ENCODE results near the gene FRMD4B. TPM values are rescaled to one million over a fixed set of nuclear protein-coding genes. Genes with fewer than 3 reads are reported as not detected.

Gene FRMD4B
- total RNA-seq, 5 donors from 2014 or later (not counting 1 experiment from before 2014, with no cell fraction given), result 5.5 to 23.1 (median 10.9) TPM

DNA sequence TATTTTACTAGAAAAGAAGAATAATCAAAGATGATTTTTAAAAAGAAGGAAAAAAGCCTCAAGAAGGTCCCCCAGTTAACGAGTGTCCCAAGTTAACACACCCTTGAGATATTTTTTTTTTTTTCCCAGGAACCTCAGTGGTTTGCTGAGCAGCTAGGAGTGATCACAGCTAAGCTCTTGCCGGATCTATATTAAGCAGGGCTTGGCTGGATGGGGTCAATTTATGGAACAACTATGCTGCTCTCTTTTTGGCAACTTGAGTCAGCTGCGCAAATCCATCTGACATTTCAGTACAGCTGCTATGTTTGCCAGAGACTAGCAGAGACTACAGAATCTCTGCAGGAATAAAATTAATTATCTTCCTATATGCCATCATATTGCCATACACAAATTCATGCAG is 263.5 kb downstream of the FRMD4B start, which contains the start of gene LMOD3:
TSS of gene LMOD3 (minus strand) at position 193 of the 400 bp plus-strand sequence. CDS start 209 bp downstream, outside the sequence.
- ATAC-seq (replicated peaks in 1 of 4) (no peak), DNase-seq (no peak)
- Histone ChIP-seq H3K27me3 (replicated peaks in 1 of 2; ENCODE audit: control insufficient read depth in 2 of 2, extremely low read depth in 1 of 2, insufficient read depth in 2 of 2, low read length in 1 of 2) (peaks cover 0 to 4% of the 10 kb centered on the region in 2 experiments), H3K4me3 (ENCODE audit: control insufficient read depth in 1 of 2, extremely low read depth in 1 of 2, low read length in 1 of 2) (no peak within 1 kb of the TSS), H3K27ac (ENCODE audit: low read length) (no peak within 1 kb of the TSS), H3K9me3 (no peaks in the 10 kb centered on the region), H3K4me1 (ENCODE audit: control insufficient read depth in 1 of 2, extremely low read depth in 1 of 2, insufficient read depth in 2 of 2, low read length in 2 of 2) (no peaks in the 10 kb centered on the region), H3K36me3 (ENCODE audit: control insufficient read depth in 2 of 2, extremely low read depth in 1 of 2, insufficient read depth in 1 of 2, low read length in 1 of 2) (no peaks in the 10 kb centered on the region)
- ChIA-PET POLR2A (interaction anchor here in 1 of 2 donors (0.6 kb wide), 1 partner anchor 259 kb away, joined by 3 read pairs; no protein-coding TSS in a partner anchor), CTCF (interaction anchor here (0.5 to 2.1 kb wide), 4 partner anchors 9 to 184 kb away, joined by 3 to 9 read pairs (median 6); no protein-coding TSS in a partner anchor)
- H3K4me3 Mint-ChIP-seq, result no peak within 1 kb of the TSS
- H3K36me3 Mint-ChIP-seq, result no peaks in the 10 kb centered on the region
- H3K27me3 Mint-ChIP-seq, result peaks cover 1 to 12% of the 10 kb centered on the region in 2 donors
- no peak within 1 kb of the TSS for H3K27ac Mint-ChIP-seq
- 100% methylated on average over 1 of the region's 3 CpGs for WGBS (ENCODE audit: insufficient coverage)
- peaks cover 0 to 5% (median 5%) of the 10 kb centered on the region in 3 donors for H3K4me1 Mint-ChIP-seq
- H3K9me3 Mint-ChIP-seq, result no peaks in the 10 kb centered on the region

DNA sequence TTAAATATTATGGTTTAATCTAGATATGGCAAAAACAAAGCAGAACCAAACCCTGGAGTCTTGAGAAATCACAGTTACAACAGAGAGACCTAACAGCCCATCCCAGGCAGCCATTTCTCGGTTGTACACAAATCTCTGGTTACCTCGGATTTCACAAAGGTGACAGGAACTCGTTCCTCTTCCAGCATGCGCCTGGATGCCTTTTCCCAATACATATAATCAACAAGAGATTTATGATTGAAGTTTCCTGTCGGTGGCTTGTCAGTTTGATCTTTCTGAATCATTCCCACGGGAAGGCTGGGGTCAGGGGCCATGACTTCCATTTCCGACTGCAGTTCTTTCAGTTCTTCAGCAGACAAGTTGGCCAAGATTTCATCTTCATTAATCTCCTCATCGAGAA is 263.9 kb downstream of the FRMD4B start:
- DNase-seq, result no peak
- 81% methylated on average over 4 of the region's 8 CpGs for WGBS (ENCODE audit: insufficient coverage)
- POLR2A ChIA-PET, result interaction anchor here in 1 of 2 donors (0.5 kb wide), 1 partner anchor 81 kb away, joined by 3 read pairs; no protein-coding TSS in a partner anchor
- ATAC-seq (replicated peaks in 1 of 4), result no peak
- Histone ChIP-seq H3K9me3 (no peaks in the 10 kb centered on the region), H3K4me3 (ENCODE audit: control insufficient read depth in 1 of 2, extremely low read depth in 1 of 2, low read length in 1 of 2) (no peak overlapping the region), H3K4me1 (ENCODE audit: control insufficient read depth in 1 of 2, extremely low read depth in 1 of 2, insufficient read depth in 2 of 2, low read length in 2 of 2) (no peaks in the 10 kb centered on the region), H3K27me3 (replicated peaks in 1 of 2; ENCODE audit: control insufficient read depth in 2 of 2, extremely low read depth in 1 of 2, insufficient read depth in 2 of 2, low read length in 1 of 2) (peaks cover 0 to 4% of the 10 kb centered on the region in 2 experiments), H3K27ac (ENCODE audit: low read length) (no peak overlapping the region), H3K36me3 (ENCODE audit: control insufficient read depth in 2 of 2, extremely low read depth in 1 of 2, insufficient read depth in 1 of 2, low read length in 1 of 2) (no peaks in the 10 kb centered on the region)
- no peak overlapping the region for H3K27ac Mint-ChIP-seq
- H3K9me3 Mint-ChIP-seq, result no peaks in the 10 kb centered on the region
- H3K36me3 Mint-ChIP-seq, result no peaks in the 10 kb centered on the region
- no peak overlapping the region for H3K4me3 Mint-ChIP-seq
- peaks cover 0 to 5% (median 5%) of the 10 kb centered on the region in 3 donors for H3K4me1 Mint-ChIP-seq
- CTCF ChIA-PET, result interaction anchor here (0.5 to 2.7 kb wide), 11 partner anchors 10 to 184 kb away, joined by 4 to 21 read pairs (median 6); partner anchors contain the start of gene TMF1 (in 1 of the 2)
- peaks cover 1 to 9% of the 10 kb centered on the region in 2 donors for H3K27me3 Mint-ChIP-seq

DNA sequence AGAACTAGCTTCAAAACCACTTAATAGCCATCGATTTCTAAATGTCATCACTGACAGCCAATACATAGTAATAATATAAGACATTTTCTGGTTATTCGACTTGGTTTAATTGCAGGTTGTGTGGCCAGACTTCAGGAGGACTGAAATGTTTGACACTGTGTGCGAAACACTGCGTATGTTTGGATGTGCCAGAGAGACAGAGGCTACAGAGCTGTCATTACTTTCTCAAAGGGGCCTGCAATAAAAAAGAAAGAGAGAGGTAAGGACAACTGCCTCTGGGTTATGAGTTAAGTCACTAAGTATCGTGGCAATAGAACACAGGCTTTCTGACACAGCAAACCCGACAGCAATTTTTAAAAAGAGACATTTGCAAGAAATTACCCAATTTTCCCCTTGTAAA is 264.4 kb downstream of the FRMD4B start:
- peaks cover 1 to 5% of the 10 kb centered on the region in 2 donors for H3K27me3 Mint-ChIP-seq
- H3K27ac ChIP-seq (ENCODE audit: low read length), result no peak overlapping the region
- CTCF ChIA-PET, result interaction anchor here (0.6 to 2.7 kb wide), 22 partner anchors 10 to 288 kb away, joined by 3 to 21 read pairs (median 4); partner anchors contain the start of gene TMF1 (in 1 of the 2)

DNA sequence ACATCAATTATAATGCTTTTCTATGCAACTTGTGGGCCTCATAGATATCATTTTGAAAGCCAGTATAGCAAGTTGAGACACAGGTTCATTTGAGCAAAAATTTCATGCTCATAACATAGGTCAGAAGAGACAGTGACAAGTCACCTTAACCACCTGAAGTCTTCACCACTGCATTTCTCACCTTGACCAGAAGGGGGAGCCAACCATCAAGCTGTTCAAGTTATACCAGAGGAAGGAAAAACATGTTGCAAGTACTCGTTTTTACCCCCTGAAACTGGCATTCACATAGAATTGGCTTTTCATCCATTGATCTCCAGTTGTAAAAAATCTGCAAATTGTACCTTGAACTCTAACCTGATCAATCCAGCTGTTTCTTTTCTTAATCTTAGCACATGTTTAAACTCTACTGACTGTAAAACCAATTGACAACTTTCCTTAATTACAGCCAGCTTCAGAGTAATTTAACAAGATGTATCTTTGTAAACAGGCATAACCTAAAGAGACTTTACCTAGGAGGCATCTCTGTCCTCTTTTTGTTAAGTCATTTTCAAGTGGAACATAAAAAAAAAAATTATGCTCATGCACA is 264.9 kb downstream of the FRMD4B start:
- H3K4me3 ChIP-seq (ENCODE audit: control insufficient read depth in 1 of 2, extremely low read depth in 1 of 2, low read length in 1 of 2), result no peak overlapping the region
- Mint-ChIP-seq H3K27me3 (peaks cover 0 to 1% of the 10 kb centered on the region in 2 donors), H3K9me3 (no peaks in the 10 kb centered on the region), H3K36me3 (no peaks in the 10 kb centered on the region), H3K4me1 (peaks cover 0 to 5% (median 5%) of the 10 kb centered on the region in 3 donors), H3K4me3 (no peak overlapping the region), H3K27ac (peak overlapping the region in 1 of 2 donors; percentile 6)
- no peaks in the 10 kb centered on the region for H3K9me3 ChIP-seq
- peak; percentile 70 to 92 (median 86) for ATAC-seq (replicated peaks in 1 of 4)
- H3K27ac ChIP-seq (ENCODE audit: low read length), result no peak overlapping the region
- H3K4me1 ChIP-seq (ENCODE audit: control insufficient read depth in 1 of 2, extremely low read depth in 1 of 2, insufficient read depth in 2 of 2, low read length in 2 of 2), result no peaks in the 10 kb centered on the region
- no peaks in the 10 kb centered on the region for H3K36me3 ChIP-seq (ENCODE audit: control insufficient read depth in 2 of 2, extremely low read depth in 1 of 2, insufficient read depth in 1 of 2, low read length in 1 of 2)
- no CpG with 5 or more reads among the region's 1 CpG for WGBS (ENCODE audit: insufficient coverage)
- ChIA-PET POLR2A (interaction anchor here (0.5 to 0.6 kb wide), 2 partner anchors 80 to 179 kb away, joined by 3 read pairs; no protein-coding TSS in a partner anchor), CTCF (interaction anchor here (0.6 to 2.7 kb wide), 24 partner anchors 11 to 289 kb away, joined by 3 to 21 read pairs (median 4); partner anchors contain the start of gene TMF1 (in 1 of the 2))
- peaks cover 0 to 4% of the 10 kb centered on the region in 2 experiments for H3K27me3 ChIP-seq (replicated peaks in 1 of 2; ENCODE audit: control insufficient read depth in 2 of 2, extremely low read depth in 1 of 2, insufficient read depth in 2 of 2, low read length in 1 of 2)
- DNase-seq, result peak; percentile 43 to 91 (median 70)

More for the DNA sequence above, 264.4 kb downstream of the FRMD4B start:
- no peak overlapping the region for H3K4me3 ChIP-seq (ENCODE audit: control insufficient read depth in 1 of 2, extremely low read depth in 1 of 2, low read length in 1 of 2)
- H3K36me3 Mint-ChIP-seq, result no peaks in the 10 kb centered on the region
- no peaks in the 10 kb centered on the region for H3K9me3 Mint-ChIP-seq
- H3K4me1 Mint-ChIP-seq, result peaks cover 0 to 5% (median 5%) of the 10 kb centered on the region in 3 donors
- ATAC-seq (replicated peaks in 1 of 4) (no peak), DNase-seq (no peak)
- H3K27ac Mint-ChIP-seq, result no peak overlapping the region
- H3K36me3 ChIP-seq (ENCODE audit: control insufficient read depth in 2 of 2, extremely low read depth in 1 of 2, insufficient read depth in 1 of 2, low read length in 1 of 2), result no peaks in the 10 kb centered on the region
- no peaks in the 10 kb centered on the region for H3K4me1 ChIP-seq (ENCODE audit: control insufficient read depth in 1 of 2, extremely low read depth in 1 of 2, insufficient read depth in 2 of 2, low read length in 2 of 2)
- H3K27me3 ChIP-seq (replicated peaks in 1 of 2; ENCODE audit: control insufficient read depth in 2 of 2, extremely low read depth in 1 of 2, insufficient read depth in 2 of 2, low read length in 1 of 2), result peaks cover 0 to 4% of the 10 kb centered on the region in 2 experiments
- WGBS (ENCODE audit: insufficient coverage), result 100% methylated on average over 2 of the region's 6 CpGs
- POLR2A ChIA-PET, result interaction anchor here (0.5 to 0.6 kb wide), 2 partner anchors 80 to 179 kb away, joined by 3 read pairs; no protein-coding TSS in a partner anchor
- no peaks in the 10 kb centered on the region for H3K9me3 ChIP-seq
- H3K4me3 Mint-ChIP-seq, result no peak overlapping the region

All from T-cell (primary cell).